ENCODE data around the gene KLHL17.

- TF ChIP-seq CTCF (IDR thresholded peaks at IDR 0.05) (no peak), POLR2A (IDR thresholded peaks at IDR 0.05; ENCODE audit: low read depth) (no peak), POLR2AphosphoS5 (IDR thresholded peaks at IDR 0.05) (no peak), EP300 (IDR thresholded peaks at IDR 0.05) (no peak)
Measured at GRCh38 chr1:934991-935750, 25.2 kb upstream of the KLHL17 start.
